ENCODE results near the gene NKAIN2. TPM values are rescaled to one million over a fixed set of nuclear protein-coding genes. Genes with fewer than 3 reads are reported as not detected.

The NKAIN2 gene
- total RNA-seq, 2 donors from 2014 or later = 0.29 TPM; not detected in 1

GRCh38 chr6:124467366-124467765 lies 663.7 kb downstream of the NKAIN2 start:
- Mint-ChIP-seq H3K27ac (no peak overlapping the region), H3K4me1 (no peaks in the 10 kb centered on the region), H3K4me3 (no peak overlapping the region), H3K27me3 (ENCODE audit: insufficient read depth) (no peaks in the 10 kb centered on the region), H3K36me3 (ENCODE audit: low read depth) (no peaks in the 10 kb centered on the region), H3K9me3 (peaks cover 6% of the 10 kb centered on the region)
- no peak for TF ChIP-seq CTCF (conservative IDR thresholded peaks at IDR 0.05)
- Histone ChIP-seq H3K36me3 (ENCODE audit: control insufficient read depth, insufficient read depth, low read length) (no peaks in the 10 kb centered on the region), H3K27me3 (ENCODE audit: control insufficient read depth, insufficient read depth, low read length, poor library complexity, severe bottlenecking) (no peaks in the 10 kb centered on the region), H3K4me1 (ENCODE audit: control insufficient read depth, insufficient read depth, low read length) (no peaks in the 10 kb centered on the region), H3K27ac (ENCODE audit: low read depth, low read length) (no peak overlapping the region), H3K9me3 (ENCODE audit: control insufficient read depth, low read length) (no peaks in the 10 kb centered on the region), H3K9ac (ENCODE audit: extremely low read depth, low read length, poor library complexity, severe bottlenecking) (no peak overlapping the region), H3K4me3 (ENCODE audit: low read length) (no peak overlapping the region)
- DNase-seq = no peak
- 89% methylated on average over 1 of the region's 1 CpG; no CpG with 5 or more reads in 1 of the 2 experiments for WGBS, 2 experiments (ENCODE audit: insufficient coverage in 1 of 2, insufficient read length in 1 of 2)

- no peaks in the 10 kb centered on the region for H3K36me3 Mint-ChIP-seq (ENCODE audit: low read depth)
- no peak overlapping the region for H3K27ac Mint-ChIP-seq
- no peaks in the 10 kb centered on the region for H3K9me3 Mint-ChIP-seq
- TF ChIP-seq CTCF (conservative IDR thresholded peaks at IDR 0.05) = no peak
- H3K9me3 ChIP-seq (ENCODE audit: control insufficient read depth, low read length) = no peaks in the 10 kb centered on the region
- H3K36me3 ChIP-seq (ENCODE audit: control insufficient read depth, insufficient read depth, low read length) = no peaks in the 10 kb centered on the region
- H3K9ac ChIP-seq (ENCODE audit: extremely low read depth, low read length, poor library complexity, severe bottlenecking) = no peak overlapping the region
- H3K27me3 Mint-ChIP-seq (ENCODE audit: insufficient read depth) = no peaks in the 10 kb centered on the region
- no peaks in the 10 kb centered on the region for H3K27me3 ChIP-seq (ENCODE audit: control insufficient read depth, insufficient read depth, low read length, poor library complexity, severe bottlenecking)
- no peak overlapping the region for H3K4me3 ChIP-seq (ENCODE audit: low read length)
- no peaks in the 10 kb centered on the region for H3K4me1 Mint-ChIP-seq
- no peak overlapping the region for H3K4me3 Mint-ChIP-seq
- H3K27ac ChIP-seq (ENCODE audit: low read depth, low read length) = no peak overlapping the region
- H3K4me1 ChIP-seq (ENCODE audit: control insufficient read depth, insufficient read depth, low read length) = no peaks in the 10 kb centered on the region
- no peak for DNase-seq
These were observed 667.1 kb downstream of the NKAIN2 start for GRCh38 chr6:124470803-124471202.

- no peak overlapping the region for H3K27ac ChIP-seq (ENCODE audit: low read depth, low read length)
- Mint-ChIP-seq H3K4me1 (no peaks in the 10 kb centered on the region), H3K27me3 (ENCODE audit: insufficient read depth) (no peaks in the 10 kb centered on the region), H3K4me3 (no peak overlapping the region), H3K27ac (no peak overlapping the region), H3K9me3 (no peaks in the 10 kb centered on the region), H3K36me3 (ENCODE audit: low read depth) (no peaks in the 10 kb centered on the region)
- no peak for DNase-seq
- no peak overlapping the region for H3K9ac ChIP-seq (ENCODE audit: extremely low read depth, low read length, poor library complexity, severe bottlenecking)
- no peaks in the 10 kb centered on the region for H3K27me3 ChIP-seq (ENCODE audit: control insufficient read depth, insufficient read depth, low read length, poor library complexity, severe bottlenecking)
- H3K36me3 ChIP-seq (ENCODE audit: control insufficient read depth, insufficient read depth, low read length) = no peaks in the 10 kb centered on the region
- H3K4me1 ChIP-seq (ENCODE audit: control insufficient read depth, insufficient read depth, low read length) = no peaks in the 10 kb centered on the region
- no peak overlapping the region for H3K4me3 ChIP-seq (ENCODE audit: low read length)
- no peak for TF ChIP-seq CTCF (conservative IDR thresholded peaks at IDR 0.05)
- 88 to 91% methylated on average over 1 of the region's 1 CpG for WGBS, 2 experiments (ENCODE audit: insufficient coverage in 1 of 2, insufficient read length in 1 of 2)
- H3K9me3 ChIP-seq (ENCODE audit: control insufficient read depth, low read length) = no peaks in the 10 kb centered on the region
These were observed 671.5 kb downstream of the NKAIN2 start for GRCh38 chr6:124475176-124475575.
